DLD1 (cell line): ENCODE measurements around the gene ADD3.
"Not testable (repeated sequence)": the region's sequence is repeated elsewhere in the genome, so short reads cannot be mapped to it uniquely, and the experiment has no call there.

Source experiments
- in situ Hi-C: cut with HindIII; loops from 2 replicates; pipeline ENCODE4 v1.10.0; 2017; ENCODE audit warnings: low sequenced_read_pairs

The ADD3 gene

DNA sequence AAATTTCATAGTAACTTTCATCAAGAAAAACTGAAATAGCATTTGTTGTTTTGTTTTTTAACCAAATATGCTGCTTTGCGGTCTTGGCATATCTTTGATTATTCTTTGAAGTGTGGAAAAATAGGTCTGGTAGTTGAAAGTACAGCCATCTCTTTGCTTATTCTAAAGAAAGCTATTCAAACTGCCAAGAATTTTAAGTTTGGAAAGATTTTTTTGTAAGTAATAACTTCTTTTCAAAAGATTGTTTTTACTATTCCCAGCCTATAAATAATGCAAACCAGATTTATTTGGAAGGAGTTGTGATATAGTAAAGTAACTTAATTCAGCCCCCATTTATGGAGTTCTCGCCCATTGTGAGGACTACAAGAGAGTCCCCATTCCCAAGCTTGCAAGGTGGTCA is 87.0 kb downstream of the ADD3 start:
- in situ Hi-C loops, result no loop called here

DNA sequence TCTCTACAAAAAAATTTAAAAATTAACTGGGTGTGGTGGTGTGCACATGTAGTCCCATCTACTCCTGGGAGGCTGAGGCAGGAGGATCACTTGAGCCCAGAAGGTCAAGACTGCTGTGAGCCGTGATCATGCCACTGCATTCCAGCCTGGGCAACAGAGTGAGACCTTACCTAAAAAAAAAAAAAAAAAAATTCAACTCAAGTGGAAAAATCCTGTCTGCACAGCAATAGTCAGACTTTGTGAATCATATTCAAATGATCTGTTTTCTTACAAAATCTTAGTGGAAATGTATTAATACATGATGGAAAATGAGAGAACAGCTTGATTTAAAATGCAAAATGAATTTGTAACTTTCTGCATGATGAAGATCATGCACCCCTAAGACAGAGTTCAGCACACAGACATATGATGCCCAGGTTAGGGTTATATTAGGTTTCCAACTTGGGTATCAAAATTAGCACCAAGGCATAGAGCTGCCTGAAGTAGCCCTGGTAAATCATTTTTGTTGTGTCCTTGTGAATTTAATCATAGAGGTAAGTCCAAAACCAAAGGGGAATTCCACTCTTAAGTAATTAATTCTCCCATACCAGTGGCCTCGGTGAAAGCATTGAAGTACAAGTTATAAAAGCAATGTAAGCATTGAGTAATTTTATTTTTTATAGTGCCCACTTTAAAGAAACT is 93.8 kb downstream of the ADD3 start:
- in situ Hi-C loops, result no loop called here

DNA sequence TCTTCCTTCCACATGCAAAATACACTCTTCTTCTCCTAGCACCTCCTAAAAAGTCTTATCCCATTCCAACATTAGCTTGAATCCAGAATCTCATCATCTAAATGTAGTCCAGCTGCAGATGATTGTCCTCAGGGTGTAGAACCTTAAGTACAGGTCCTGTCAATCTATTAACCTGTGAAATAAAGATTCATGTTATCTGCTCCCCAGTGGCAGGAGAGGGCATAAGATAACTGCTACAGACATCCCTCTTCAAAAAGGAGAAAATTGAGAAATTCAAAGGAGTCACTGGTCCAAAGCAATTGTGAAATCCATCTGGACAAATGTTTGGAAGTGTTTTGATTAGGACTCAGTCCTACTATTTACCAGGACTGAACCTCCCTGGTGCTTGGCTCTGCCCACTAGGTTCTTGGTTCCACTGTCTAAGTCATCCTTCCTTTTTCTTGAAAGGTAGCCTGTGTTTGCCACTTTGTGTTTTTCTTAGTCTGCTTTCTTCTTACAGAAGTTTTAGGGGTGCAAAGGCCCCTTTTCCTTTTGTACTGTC is 96.2 kb downstream of the ADD3 start:
- in situ Hi-C loops, result no loop called here

GRCh38 chr10:110105873-110106272 is 98.1 kb downstream of the ADD3 start:
- in situ Hi-C loops, result no loop called here

DNA sequence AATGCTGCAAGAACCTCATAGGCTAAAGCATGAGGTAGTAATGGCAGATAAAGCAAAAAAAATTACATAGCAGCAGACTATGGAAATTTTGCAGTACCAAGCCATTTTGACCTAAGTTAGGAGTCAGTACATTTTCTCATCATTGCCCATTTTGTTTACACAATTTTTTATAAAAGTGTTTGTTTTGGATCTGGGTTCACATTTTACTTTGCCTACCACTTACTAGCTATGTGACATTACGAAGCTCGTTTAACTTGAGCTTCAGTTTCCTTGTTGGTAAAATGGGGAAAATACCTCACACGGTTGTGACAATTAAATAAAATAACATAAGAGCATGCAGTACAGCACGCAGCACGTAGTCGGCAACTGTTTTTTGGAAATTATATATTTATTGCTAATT is 99.6 kb downstream of the ADD3 start:
- in situ Hi-C loops, result no loop called here

- in situ Hi-C loops, result no loop called here
These were observed 100.1 kb downstream of the ADD3 start for GRCh38 chr10:110107887-110108286.

DNA sequence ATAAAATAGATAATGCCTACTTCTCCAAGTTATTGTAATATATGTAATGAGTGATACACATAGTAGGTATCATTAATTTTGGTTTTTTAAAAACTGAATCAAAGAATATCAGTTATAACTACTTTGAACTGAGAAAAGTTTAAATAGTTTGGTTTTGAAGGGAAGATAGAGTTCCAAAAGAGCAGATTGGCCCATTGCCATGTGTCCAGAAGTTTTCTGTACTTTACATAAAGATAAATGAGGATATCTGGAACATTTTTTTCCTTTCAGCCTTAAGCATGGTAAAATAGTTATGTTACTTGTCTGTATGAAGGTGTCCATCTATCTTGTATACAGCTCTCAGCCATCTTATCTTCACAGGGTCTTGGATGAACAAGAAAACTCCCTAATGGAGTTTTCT is 101.7 kb downstream of the ADD3 start:
- in situ Hi-C loops, result no loop called here

DNA sequence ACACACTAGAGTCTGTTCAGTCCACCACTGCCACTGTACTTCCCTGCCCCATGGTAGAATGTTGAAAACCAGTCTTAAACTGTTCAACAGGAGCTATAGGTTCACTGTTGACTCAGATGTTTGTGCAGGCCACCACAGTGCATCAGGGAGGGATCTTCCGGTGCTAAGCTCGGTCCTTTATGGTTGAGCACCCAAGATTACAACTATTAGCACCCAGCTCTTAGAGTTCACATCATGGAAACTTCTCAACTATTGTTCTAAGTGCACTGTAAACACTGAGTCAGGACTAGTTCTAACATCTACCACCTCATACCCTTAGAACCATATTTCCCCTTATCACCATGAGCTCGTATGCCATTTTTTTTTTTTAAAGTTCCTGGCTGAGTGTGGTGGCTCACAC is 102.6 kb downstream of the ADD3 start:
- in situ Hi-C loops, result no loop called here

- in situ Hi-C loops, result no loop called here
These were observed 106.0 kb downstream of the ADD3 start for GRCh38 chr10:110113670-110114337.

DNA sequence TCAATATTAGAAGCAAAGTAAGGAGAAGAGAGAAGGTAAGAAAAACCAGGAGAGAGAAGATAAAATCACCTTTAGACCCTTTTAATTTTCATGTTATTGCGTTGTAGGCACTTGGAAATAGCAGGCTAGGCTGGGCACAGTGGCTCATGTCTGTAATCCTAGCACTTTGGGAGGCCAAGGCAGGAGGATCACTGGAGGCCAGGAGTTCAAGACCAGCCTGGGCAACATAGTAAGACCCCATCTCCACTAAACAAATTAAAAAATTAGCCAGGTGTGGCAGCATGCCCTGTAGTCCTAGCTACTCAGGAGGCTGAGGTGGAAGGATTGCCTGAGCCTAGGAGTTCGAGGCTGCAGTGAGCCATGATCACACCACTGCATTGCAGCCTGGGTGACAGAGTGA is 106.9 kb downstream of the ADD3 start:
- in situ Hi-C loops, result not testable (repeated sequence)

GRCh38 chr10:110115784-110116520 is 108.2 kb downstream of the ADD3 start:
- in situ Hi-C loops, result no loop called here

DNA sequence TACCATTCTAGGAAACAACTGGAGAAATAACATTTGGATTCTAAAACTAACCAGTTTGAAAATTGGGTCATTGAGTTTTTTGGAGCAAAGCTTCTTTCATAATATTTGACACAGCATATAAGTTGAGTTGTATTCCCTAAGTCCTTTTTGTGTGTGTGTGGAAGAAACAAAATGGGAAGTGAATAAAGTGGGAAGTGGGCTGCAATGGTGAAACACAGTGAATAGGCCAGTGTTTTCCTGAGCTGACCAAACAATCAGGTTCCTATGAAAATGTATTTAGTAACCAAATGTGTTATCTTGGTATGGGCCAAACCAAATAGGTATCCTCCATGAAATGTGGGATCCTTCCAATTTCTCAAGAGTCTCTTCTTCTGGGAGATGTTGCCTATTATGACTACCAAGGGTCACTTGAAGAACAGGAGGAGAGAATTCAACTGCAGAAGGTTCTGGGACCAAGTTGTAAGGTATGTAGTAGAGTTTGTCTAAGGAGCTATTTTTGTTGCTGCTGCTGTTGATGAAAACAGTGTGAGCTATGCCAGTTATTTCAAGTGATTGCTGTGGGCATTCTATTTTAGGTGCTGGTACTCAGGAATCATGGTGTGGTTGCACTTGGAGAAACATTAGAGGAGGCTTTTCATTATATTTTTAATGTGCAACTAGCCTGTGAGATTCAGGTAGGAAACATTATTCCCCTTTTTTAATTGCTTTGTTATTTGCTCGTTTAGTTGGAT is 111.3 kb downstream of the ADD3 start:
- in situ Hi-C loops, result no loop called here

- in situ Hi-C loops, result no loop called here
These were observed 115.8 kb downstream of the ADD3 start for GRCh38 chr10:110123594-110123993.

- in situ Hi-C loops, result no loop called here
These were observed 121.7 kb downstream of the ADD3 start for GRCh38 chr10:110129490-110129889.

GRCh38 chr10:110134917-110135316 is 127.1 kb downstream of the ADD3 start:
- in situ Hi-C loops, result no loop called here

DNA sequence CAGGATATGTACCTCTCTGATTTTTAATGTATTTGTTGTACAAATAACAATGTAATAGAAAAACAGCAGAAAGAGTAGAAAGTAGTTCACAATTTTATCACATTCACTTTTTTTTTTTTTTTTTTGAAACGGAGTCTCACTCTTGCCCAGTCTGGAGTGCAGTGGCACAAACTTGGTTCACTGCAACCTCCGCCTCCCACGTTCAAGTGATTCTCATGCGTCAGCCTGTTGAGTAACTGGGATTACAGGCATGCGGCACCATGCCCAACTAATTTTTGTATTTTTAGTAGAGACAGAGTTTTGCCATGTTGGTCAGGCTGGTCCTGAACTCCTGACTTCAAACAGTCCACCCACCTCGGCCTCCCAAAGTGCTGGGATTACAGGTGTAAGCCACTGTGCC is 128.1 kb downstream of the ADD3 start:
- in situ Hi-C loops, result not testable (repeated sequence)

DNA sequence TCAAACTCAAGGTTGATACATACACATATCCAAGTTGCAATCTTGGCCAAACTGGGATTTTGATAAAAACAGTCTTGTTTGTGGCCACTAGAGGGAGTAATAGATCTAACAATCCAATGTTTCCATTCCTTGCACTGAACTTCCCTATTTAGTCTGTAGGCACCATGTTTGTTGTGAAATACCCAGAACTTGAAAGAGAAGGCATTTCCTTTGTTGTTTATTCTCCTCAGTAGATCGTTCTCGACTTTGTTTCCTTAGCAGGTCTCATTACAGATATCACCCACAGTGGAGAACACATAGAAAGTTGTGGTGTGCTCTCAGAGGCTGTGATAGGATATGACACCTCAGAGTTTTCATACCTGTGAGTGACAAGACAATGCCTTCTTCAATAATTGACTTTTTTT is 129.4 kb downstream of the ADD3 start:
- in situ Hi-C loops, result no loop called here

- in situ Hi-C loops, result no loop called here
These were observed 130.5 kb downstream of the ADD3 start for GRCh38 chr10:110138197-110138812.

DNA sequence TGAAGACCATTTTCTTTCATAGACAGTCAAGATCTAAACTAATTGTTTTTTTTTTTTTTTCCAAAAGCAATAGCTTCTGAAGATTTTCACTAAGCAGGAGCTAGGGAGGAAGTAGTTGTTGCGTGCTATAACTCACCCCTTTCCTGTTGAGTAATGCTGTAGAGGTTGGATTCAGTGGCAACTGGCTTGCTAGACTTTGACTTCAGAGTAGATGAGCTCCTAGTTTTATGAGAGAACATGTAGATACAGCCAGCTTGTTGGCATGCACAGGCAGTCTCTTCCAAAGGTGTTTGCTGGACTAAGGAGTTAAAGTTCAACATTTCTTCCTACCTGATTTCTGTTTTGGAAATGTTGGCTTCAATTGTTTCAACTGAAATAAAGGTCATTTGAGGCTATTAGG is 133.4 kb downstream of the ADD3 start:
- in situ Hi-C loops, result no loop called here

- in situ Hi-C loops, result no loop called here
These were observed 134.3 kb downstream of the ADD3 start for GRCh38 chr10:110141871-110142635.
